Measurements from ENCODE around the gene BAZ1A. TPM values are rescaled to one million over a fixed set of nuclear protein-coding genes. Genes with fewer than 3 reads are reported as not detected.

The BAZ1A gene
- total and polyA plus RNA-seq, 4 experiments from 2014 or later, result 5.6 to 56.4 (median 35.3) TPM

GRCh38 chr14:34853041-34853440 is 22.1 kb downstream of the BAZ1A start:
- Histone ChIP-seq H3K27me3 (ENCODE audit: insufficient read depth, low read length) (no peaks in the 10 kb centered on the region), H3K4me1 (ENCODE audit: insufficient read depth, low read length) (peaks cover 19% of the 10 kb centered on the region), H3K27ac (ENCODE audit: low read depth, low read length) (no peak overlapping the region), H3K4me3 (ENCODE audit: low read length in 2 of 2) (no peak overlapping the region), H3K36me3 (ENCODE audit: insufficient read depth, low read length) (peaks cover 19% of the 10 kb centered on the region), H3K9me3 (ENCODE audit: control insufficient read depth in 1 of 2, low read length in 2 of 2) (no peaks in the 10 kb centered on the region)
- Mint-ChIP-seq H3K9me3 (peaks cover 0 to 5% (median 3%) of the 10 kb centered on the region in 8 donors), H3K4me3 (no peak overlapping the region), H3K36me3 (peaks cover 30 to 53% of the 10 kb centered on the region in 2 donors), H3K27me3 (no peaks in the 10 kb centered on the region), H3K4me1 (peaks cover 25 to 44% (median 34%) of the 10 kb centered on the region in 4 donors), H3K27ac (peak overlapping the region in 3 of 7 donors; percentile 3 to 40 (median 13))
- ChIA-PET CTCF (ENCODE audit: partially characterized antibody) (interaction anchor here (1.0 to 1.9 kb wide), 3 partner anchors 10 to 128 kb away, joined by 3 to 4 read pairs (median 3); no protein-coding TSS in a partner anchor), POLR2A (ENCODE audit: partially characterized antibody) (interaction anchor here (1.5 kb wide), 1 partner anchor 20 kb away, joined by 4 read pairs; no protein-coding TSS in a partner anchor)
- intact Hi-C loops (cut with micrococcal nuclease), result no loop called here
- no peak for DNase-seq

GRCh38 chr14:34851395-34851794 is 23.8 kb downstream of the BAZ1A start:
- Histone ChIP-seq H3K27ac (ENCODE audit: low read depth, low read length) (no peak overlapping the region), H3K4me3 (ENCODE audit: low read length in 2 of 2) (no peak overlapping the region), H3K4me1 (ENCODE audit: insufficient read depth, low read length) (peaks cover 4% of the 10 kb centered on the region), H3K27me3 (ENCODE audit: insufficient read depth, low read length) (no peaks in the 10 kb centered on the region), H3K9me3 (ENCODE audit: control insufficient read depth in 1 of 2, low read length in 2 of 2) (no peaks in the 10 kb centered on the region), H3K36me3 (ENCODE audit: insufficient read depth, low read length) (peaks cover 19% of the 10 kb centered on the region)
- peaks cover 21 to 50% of the 10 kb centered on the region in 2 donors for H3K36me3 Mint-ChIP-seq
- ChIA-PET POLR2A (ENCODE audit: partially characterized antibody) (interaction anchor here (1.5 kb wide), 1 partner anchor 22 kb away, joined by 4 read pairs; no protein-coding TSS in a partner anchor), CTCF (ENCODE audit: partially characterized antibody) (interaction anchor here (1.9 kb wide), 1 partner anchor 8 kb away, joined by 4 read pairs; no protein-coding TSS in a partner anchor)
- no peak overlapping the region for H3K4me3 Mint-ChIP-seq
- no peaks in the 10 kb centered on the region for H3K27me3 Mint-ChIP-seq
- H3K9me3 Mint-ChIP-seq, result no peaks in the 10 kb centered on the region
- DNase-seq, result no peak
- intact Hi-C loops (cut with micrococcal nuclease), result no loop called here
- H3K4me1 Mint-ChIP-seq, result peaks cover 15 to 31% (median 23%) of the 10 kb centered on the region in 4 donors
- H3K27ac Mint-ChIP-seq, result peak overlapping the region in 2 of 7 donors; percentile 37 to 41

DNA sequence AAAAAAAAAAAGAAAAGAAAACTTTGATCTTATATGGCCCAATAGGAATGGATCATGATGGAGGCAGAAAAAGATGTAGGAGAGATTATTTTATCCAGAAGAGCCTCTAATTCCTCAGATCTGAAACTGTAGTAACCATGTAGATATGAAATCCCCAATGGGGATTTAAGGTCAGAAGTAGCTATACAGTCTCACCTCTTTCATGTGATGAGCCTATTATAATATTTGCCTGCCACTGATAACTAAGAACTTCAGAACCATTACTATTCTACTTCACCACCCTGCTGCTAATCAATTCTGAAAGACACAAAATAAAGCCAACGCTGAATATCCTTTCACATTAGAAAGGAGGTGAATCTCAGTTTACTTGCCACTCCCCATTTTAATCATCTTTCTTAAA is 29.3 kb downstream of the BAZ1A start:
- POLR2A ChIA-PET (ENCODE audit: partially characterized antibody), result no interaction called here

GRCh38 chr14:34843011-34843554 is 32.1 kb downstream of the BAZ1A start:
- Mint-ChIP-seq H3K27me3 (no peaks in the 10 kb centered on the region), H3K27ac (peak overlapping the region in 6 of 7 donors; percentile 39 to 92 (median 53)), H3K9me3 (peaks cover 0 to 3% (median 0%) of the 10 kb centered on the region in 8 donors), H3K4me3 (peak overlapping the region in 1 of 8 donors; percentile 30), H3K36me3 (peaks cover 28 to 30% of the 10 kb centered on the region in 2 donors), H3K4me1 (peaks cover 21 to 36% (median 24%) of the 10 kb centered on the region in 4 donors)
- intact Hi-C loops (cut with micrococcal nuclease), result no loop called here
- no peaks in the 10 kb centered on the region for H3K27me3 ChIP-seq (ENCODE audit: insufficient read depth, low read length)
- H3K27ac ChIP-seq (ENCODE audit: low read depth, low read length), result no peak overlapping the region
- CTCF ChIA-PET (ENCODE audit: partially characterized antibody), result interaction anchor here (1.0 to 1.2 kb wide), 2 partner anchors 9 to 16 kb away, joined by 3 to 4 read pairs; no protein-coding TSS in a partner anchor
- POLR2A ChIA-PET (ENCODE audit: partially characterized antibody), result interaction anchor here (1.2 kb wide), 1 partner anchor 30 kb away, joined by 3 read pairs; no protein-coding TSS in a partner anchor
- H3K36me3 ChIP-seq (ENCODE audit: insufficient read depth, low read length), result no peaks in the 10 kb centered on the region
- no peaks in the 10 kb centered on the region for H3K9me3 ChIP-seq (ENCODE audit: control insufficient read depth in 1 of 2, low read length in 2 of 2)
- no peak for DNase-seq
- no peak overlapping the region for H3K4me3 ChIP-seq (ENCODE audit: low read length in 2 of 2)
- H3K4me1 ChIP-seq (ENCODE audit: insufficient read depth, low read length), result peaks cover 8% of the 10 kb centered on the region

More for the DNA sequence above, 29.3 kb downstream of the BAZ1A start:
- H3K4me1 ChIP-seq (ENCODE audit: insufficient read depth, low read length), result peaks cover 8% of the 10 kb centered on the region
- Mint-ChIP-seq H3K4me1 (peaks cover 17 to 40% (median 29%) of the 10 kb centered on the region in 4 donors), H3K27me3 (no peaks in the 10 kb centered on the region), H3K9me3 (peaks cover 0 to 3% (median 0%) of the 10 kb centered on the region in 8 donors), H3K4me3 (no peak overlapping the region), H3K27ac (no peak overlapping the region), H3K36me3 (peaks cover 27 to 40% of the 10 kb centered on the region in 2 donors)
- CTCF ChIA-PET (ENCODE audit: partially characterized antibody), result interaction anchor here (1.5 kb wide), 1 partner anchor 10 kb away, joined by 5 read pairs; no protein-coding TSS in a partner anchor
- no peak overlapping the region for H3K4me3 ChIP-seq (ENCODE audit: low read length in 2 of 2)
- H3K36me3 ChIP-seq (ENCODE audit: insufficient read depth, low read length), result peaks cover 6% of the 10 kb centered on the region
- H3K27me3 ChIP-seq (ENCODE audit: insufficient read depth, low read length), result no peaks in the 10 kb centered on the region
- no peak overlapping the region for H3K27ac ChIP-seq (ENCODE audit: low read depth, low read length)
- DNase-seq, result no peak
- intact Hi-C loops (cut with micrococcal nuclease), result no loop called here
- H3K9me3 ChIP-seq (ENCODE audit: control insufficient read depth in 1 of 2, low read length in 2 of 2), result no peaks in the 10 kb centered on the region

GRCh38 chr14:34837801-34838322 is 37.3 kb downstream of the BAZ1A start:
- H3K4me3 ChIP-seq (ENCODE audit: low read length in 2 of 2), result no peak overlapping the region
- intact Hi-C loops (cut with micrococcal nuclease), result no loop called here
- H3K9me3 ChIP-seq (ENCODE audit: control insufficient read depth in 1 of 2, low read length in 2 of 2), result no peaks in the 10 kb centered on the region
- Mint-ChIP-seq H3K27ac (peak overlapping the region in 2 of 7 donors; percentile 0 to 19), H3K4me1 (peaks cover 28 to 50% (median 36%) of the 10 kb centered on the region in 4 donors), H3K27me3 (no peaks in the 10 kb centered on the region), H3K36me3 (peaks cover 14 to 18% of the 10 kb centered on the region in 2 donors), H3K9me3 (no peaks in the 10 kb centered on the region), H3K4me3 (no peak overlapping the region)
- no peaks in the 10 kb centered on the region for H3K27me3 ChIP-seq (ENCODE audit: insufficient read depth, low read length)
- no peaks in the 10 kb centered on the region for H3K36me3 ChIP-seq (ENCODE audit: insufficient read depth, low read length)
- ChIA-PET POLR2A (ENCODE audit: partially characterized antibody) (no interaction called here), CTCF (ENCODE audit: partially characterized antibody) (interaction anchor here (1.5 kb wide), 1 partner anchor 32 kb away, joined by 3 read pairs; no protein-coding TSS in a partner anchor)
- H3K27ac ChIP-seq (ENCODE audit: low read depth, low read length), result no peak overlapping the region
- H3K4me1 ChIP-seq (ENCODE audit: insufficient read depth, low read length), result peaks cover 17% of the 10 kb centered on the region
- no peak for DNase-seq

- peaks cover 39 to 54% (median 47%) of the 10 kb centered on the region in 4 donors for H3K4me1 Mint-ChIP-seq
- no peak overlapping the region for H3K4me3 ChIP-seq (ENCODE audit: low read length in 2 of 2)
- no peaks in the 10 kb centered on the region for H3K27me3 ChIP-seq (ENCODE audit: insufficient read depth, low read length)
- no peaks in the 10 kb centered on the region for H3K9me3 Mint-ChIP-seq
- POLR2A ChIA-PET (ENCODE audit: partially characterized antibody), result interaction anchor here (1.2 to 1.4 kb wide), 2 partner anchors 17 to 38 kb away, joined by 3 read pairs; no protein-coding TSS in a partner anchor
- H3K27ac Mint-ChIP-seq, result peak overlapping the region in 2 of 7 donors; percentile 54 to 58
- intact Hi-C loops (cut with micrococcal nuclease), result no loop called here
- H3K4me3 Mint-ChIP-seq, result no peak overlapping the region
- no peaks in the 10 kb centered on the region for H3K36me3 ChIP-seq (ENCODE audit: insufficient read depth, low read length)
- CTCF ChIA-PET (ENCODE audit: partially characterized antibody), result interaction anchor here (0.7 kb wide), 1 partner anchor 391 kb away, joined by 3 read pairs; no protein-coding TSS in a partner anchor
- H3K4me1 ChIP-seq (ENCODE audit: insufficient read depth, low read length), result peaks cover 39% of the 10 kb centered on the region
- no peaks in the 10 kb centered on the region for H3K27me3 Mint-ChIP-seq
- no peaks in the 10 kb centered on the region for H3K9me3 ChIP-seq (ENCODE audit: control insufficient read depth in 1 of 2, low read length in 2 of 2)
- H3K27ac ChIP-seq (ENCODE audit: low read depth, low read length), result no peak overlapping the region
- H3K36me3 Mint-ChIP-seq, result peaks cover 8 to 13% of the 10 kb centered on the region in 2 donors
- DNase-seq, result no peak
Observed at GRCh38 chr14:34835312-34835711, 39.8 kb downstream of the BAZ1A start.

All from CD4-positive, alpha-beta memory T cell (primary cell).